Activated CD8-positive, alpha-beta memory T cell treated with anti-CD3 and anti-CD28 coated beads, Interleukin-2, amount 50 U/mL, for 4 hours (primary cell): ENCODE data around the gene MOG.
A peak's percentile ranks its signal among the peaks of the same experiment; 100 is the strongest.
"Not testable (repeated sequence)": the region's sequence is repeated elsewhere in the genome, so short reads cannot be mapped to it uniquely, and the experiment has no call there.

Source experiments
- DNase-seq: peaks from one replicate; pipeline ENCODE4 v3.0.0-alpha.2; 2020

The MOG gene

GRCh38 chr6:29641430-29642148, 15.3 kb upstream of the MOG start:
- no peak for DNase-seq

GRCh38 chr6:29647927-29648642, 8.8 kb upstream of the MOG start:
- DNase-seq = no peak

GRCh38 chr6:29649701-29650673, 6.9 kb upstream of the MOG start:
- DNase-seq = peak; percentile 98

- DNase-seq = no peak
Measured at GRCh38 chr6:29651413-29652197, 5.3 kb upstream of the MOG start.

- DNase-seq = no peak
Measured at GRCh38 chr6:29652198-29652584, 4.7 kb upstream of the MOG start.

GRCh38 chr6:29653452-29654038, 3.3 kb upstream of the MOG start:
- peak; percentile 27 for DNase-seq

GRCh38 chr6:29655658-29656057, 1.2 kb upstream of the MOG start:
- DNase-seq = no peak

GRCh38 chr6:29656157-29656556, 735 bp upstream of the MOG start:
- DNase-seq = no peak

GRCh38 chr6:29661071-29661470, 4.2 kb downstream of the MOG start:
- no peak for DNase-seq

- not testable (repeated sequence) for DNase-seq
Measured at GRCh38 chr6:29661502-29662141, 4.7 kb downstream of the MOG start.

- no peak for DNase-seq
Measured at GRCh38 chr6:29663300-29664042, 6.6 kb downstream of the MOG start.

- no peak for DNase-seq
Measured at GRCh38 chr6:29665942-29666825, 9.3 kb downstream of the MOG start.

GRCh38 chr6:29666826-29667130, 9.9 kb downstream of the MOG start:
- no peak for DNase-seq

GRCh38 chr6:29667158-29667557, 10.3 kb downstream of the MOG start:
- DNase-seq = no peak

GRCh38 chr6:29671026-29671425, 14.1 kb downstream of the MOG start:
- no peak for DNase-seq

- DNase-seq = not testable (repeated sequence)
Measured at GRCh38 chr6:29672116-29672515, 15.2 kb downstream of the MOG start.

GRCh38 chr6:29673161-29673560, 16.3 kb downstream of the MOG start:
- DNase-seq = no peak

- DNase-seq = no peak
Measured at GRCh38 chr6:29674008-29674407, 17.1 kb downstream of the MOG start.

- no peak for DNase-seq
Measured at GRCh38 chr6:29675561-29675960, 18.7 kb downstream of the MOG start.

- no peak for DNase-seq
Measured at GRCh38 chr6:29676981-29677601, 20.2 kb downstream of the MOG start.
